ENCODE measurements around the gene ROBO1.
"Not testable (repeated sequence)": the region's sequence is repeated elsewhere in the genome, so short reads cannot be mapped to it uniquely, and the experiment has no call there.

Gene ROBO1

GRCh38 chr3:78724859-78725258 is 1042.9 kb downstream of the ROBO1 start:
- no peak overlapping the region for H3K4me2 ChIP-seq (ENCODE audit: insufficient read depth, low read length)
- no peaks in the 10 kb centered on the region for H3K4me1 ChIP-seq (ENCODE audit: insufficient read depth, low read length)
- no peaks in the 10 kb centered on the region for H4K20me1 ChIP-seq (ENCODE audit: insufficient read depth, low read length)
- DNase-seq (no peak), ATAC-seq (ENCODE audit: insufficient read depth, low read depth) (no peak)
- H3K4me3 ChIP-seq (ENCODE audit: low read depth in 1 of 2, low read length in 2 of 2): no peak overlapping the region
- H3K27ac ChIP-seq (ENCODE audit: low read length): no peak overlapping the region
- no peaks in the 10 kb centered on the region for H3K27me3 ChIP-seq (ENCODE audit: insufficient read depth, low read length, poor library complexity)
- H3K9ac ChIP-seq (ENCODE audit: low read depth, low read length): no peak overlapping the region
- H2AFZ ChIP-seq (ENCODE audit: low read depth, low read length): no peak overlapping the region
- TF ChIP-seq EZH2 (IDR thresholded peaks at IDR 0.05; ENCODE audit: borderline replicate concordance, low read depth, low read length, severe bottlenecking): no peak
- TF ChIP-seq CTCF (IDR thresholded peaks at IDR 0.05; ENCODE audit: borderline replicate concordance, extremely low read depth, low read length, poor library complexity, severe bottlenecking): no peak
- no peaks in the 10 kb centered on the region for H3K9me3 ChIP-seq (ENCODE audit: insufficient read depth, low read length, severe bottlenecking)
- H3K79me2 ChIP-seq (ENCODE audit: insufficient read depth, low read length): no peaks in the 10 kb centered on the region
- H3K36me3 ChIP-seq (ENCODE audit: insufficient read depth, low read length): no peaks in the 10 kb centered on the region

- H3K9me3 ChIP-seq (ENCODE audit: insufficient read depth, low read length, severe bottlenecking); H3K9ac ChIP-seq (ENCODE audit: low read depth, low read length); H3K4me1 ChIP-seq (ENCODE audit: insufficient read depth, low read length); H3K27ac ChIP-seq (ENCODE audit: low read length); H3K79me2 ChIP-seq (ENCODE audit: insufficient read depth, low read length); ATAC-seq (ENCODE audit: insufficient read depth, low read depth); H4K20me1 ChIP-seq (ENCODE audit: insufficient read depth, low read length); DNase-seq; H3K27me3 ChIP-seq (ENCODE audit: insufficient read depth, low read length, poor library complexity); H3K4me2 ChIP-seq (ENCODE audit: insufficient read depth, low read length); H3K4me3 ChIP-seq (ENCODE audit: low read depth in 1 of 2, low read length in 2 of 2); H2AFZ ChIP-seq (ENCODE audit: low read depth, low read length); H3K36me3 ChIP-seq (ENCODE audit: insufficient read depth, low read length): not testable (repeated sequence)
These were observed 1043.4 kb downstream of the ROBO1 start for GRCh38 chr3:78724364-78724763.

- DNase-seq: no peak
- no peaks in the 10 kb centered on the region for H3K79me2 ChIP-seq (ENCODE audit: insufficient read depth, low read length)
- H3K9ac ChIP-seq (ENCODE audit: low read depth, low read length): no peak overlapping the region
- no peak overlapping the region for H3K4me2 ChIP-seq (ENCODE audit: insufficient read depth, low read length)
- no peaks in the 10 kb centered on the region for H3K9me3 ChIP-seq (ENCODE audit: insufficient read depth, low read length, severe bottlenecking)
- no peak for ATAC-seq (ENCODE audit: insufficient read depth, low read depth)
- H3K27me3 ChIP-seq (ENCODE audit: insufficient read depth, low read length, poor library complexity): no peaks in the 10 kb centered on the region
- H3K36me3 ChIP-seq (ENCODE audit: insufficient read depth, low read length): no peaks in the 10 kb centered on the region
- TF ChIP-seq EZH2 (IDR thresholded peaks at IDR 0.05; ENCODE audit: borderline replicate concordance, low read depth, low read length, severe bottlenecking) (no peak), CTCF (IDR thresholded peaks at IDR 0.05; ENCODE audit: borderline replicate concordance, extremely low read depth, low read length, poor library complexity, severe bottlenecking) (no peak)
- H3K27ac ChIP-seq (ENCODE audit: low read length): no peak overlapping the region
- no peaks in the 10 kb centered on the region for H3K4me1 ChIP-seq (ENCODE audit: insufficient read depth, low read length)
- no peak overlapping the region for H2AFZ ChIP-seq (ENCODE audit: low read depth, low read length)
- H3K4me3 ChIP-seq (ENCODE audit: low read depth in 1 of 2, low read length in 2 of 2): no peak overlapping the region
- H4K20me1 ChIP-seq (ENCODE audit: insufficient read depth, low read length): no peaks in the 10 kb centered on the region
These were observed 1045.8 kb downstream of the ROBO1 start for GRCh38 chr3:78721771-78722543.

GRCh38 chr3:78718707-78719106 is 1049.1 kb downstream of the ROBO1 start:
- Histone ChIP-seq H3K27ac (ENCODE audit: low read length) (no peak overlapping the region), H3K36me3 (ENCODE audit: insufficient read depth, low read length) (no peaks in the 10 kb centered on the region), H3K27me3 (ENCODE audit: insufficient read depth, low read length, poor library complexity) (no peaks in the 10 kb centered on the region), H3K4me1 (ENCODE audit: insufficient read depth, low read length) (no peaks in the 10 kb centered on the region), H3K9ac (ENCODE audit: low read depth, low read length) (no peak overlapping the region), H3K4me2 (ENCODE audit: insufficient read depth, low read length) (no peak overlapping the region), H3K9me3 (ENCODE audit: insufficient read depth, low read length, severe bottlenecking) (no peaks in the 10 kb centered on the region), H3K4me3 (ENCODE audit: low read depth in 1 of 2, low read length in 2 of 2) (no peak overlapping the region), H3K79me2 (ENCODE audit: insufficient read depth, low read length) (no peaks in the 10 kb centered on the region), H2AFZ (ENCODE audit: low read depth, low read length) (no peak overlapping the region), H4K20me1 (ENCODE audit: insufficient read depth, low read length) (no peaks in the 10 kb centered on the region)
- ATAC-seq (ENCODE audit: insufficient read depth, low read depth): no peak
- DNase-seq: no peak
- no peak for TF ChIP-seq EZH2 (IDR thresholded peaks at IDR 0.05; ENCODE audit: borderline replicate concordance, low read depth, low read length, severe bottlenecking)
- no peak for TF ChIP-seq CTCF (IDR thresholded peaks at IDR 0.05; ENCODE audit: borderline replicate concordance, extremely low read depth, low read length, poor library complexity, severe bottlenecking)
